Activated naive CD8-positive, alpha-beta T cell treated with anti-CD3 and anti-CD28 coated beads, Interleukin-2, amount 50 U/mL, for 16 hours (primary cell): Measurements from ENCODE around the gene PTPRG.

Source experiments
- DNase-seq: peaks from one replicate; pipeline ENCODE4 v3.0.0-alpha.2; 2020; ENCODE audit warnings: low read depth, low spot score

Gene PTPRG

GRCh38 chr3:61765157-61765876 lies 203.9 kb downstream of the PTPRG start:
- DNase-seq = no peak

GRCh38 chr3:61768284-61769037 lies 207.1 kb downstream of the PTPRG start:
- no peak for DNase-seq

- no peak for DNase-seq
Measured at GRCh38 chr3:61769266-61769990, 208.1 kb downstream of the PTPRG start.

- no peak for DNase-seq
Measured at GRCh38 chr3:61771976-61772375, 210.6 kb downstream of the PTPRG start.

GRCh38 chr3:61772456-61772855 lies 211.1 kb downstream of the PTPRG start:
- DNase-seq = no peak

- no peak for DNase-seq
Measured at GRCh38 chr3:61774279-61774890, 213.0 kb downstream of the PTPRG start.

GRCh38 chr3:61776390-61776789 lies 215.0 kb downstream of the PTPRG start:
- no peak for DNase-seq

GRCh38 chr3:61777483-61777882 lies 216.1 kb downstream of the PTPRG start:
- DNase-seq = no peak

GRCh38 chr3:61778095-61778494 lies 216.7 kb downstream of the PTPRG start:
- no peak for DNase-seq

GRCh38 chr3:61780016-61780415 lies 218.6 kb downstream of the PTPRG start:
- DNase-seq = no peak

- DNase-seq = no peak
Measured at GRCh38 chr3:61780455-61781228, 219.3 kb downstream of the PTPRG start.

GRCh38 chr3:61783993-61784718 lies 222.8 kb downstream of the PTPRG start:
- no peak for DNase-seq

GRCh38 chr3:61788623-61789507 lies 227.5 kb downstream of the PTPRG start:
- DNase-seq = no peak

- DNase-seq = no peak
Measured at GRCh38 chr3:61789861-61790260, 228.5 kb downstream of the PTPRG start.

GRCh38 chr3:61790411-61790810 lies 229.0 kb downstream of the PTPRG start:
- no peak for DNase-seq

- no peak for DNase-seq
Measured at GRCh38 chr3:61793056-61793455, 231.7 kb downstream of the PTPRG start.

- DNase-seq = no peak
Measured at GRCh38 chr3:61793521-61793920, 232.2 kb downstream of the PTPRG start.

GRCh38 chr3:61794341-61794740 lies 233.0 kb downstream of the PTPRG start:
- DNase-seq = no peak

- DNase-seq = no peak
Measured at GRCh38 chr3:61794961-61795360, 233.6 kb downstream of the PTPRG start.
